ENCODE data around the gene HFE. TPM values are rescaled to one million over a fixed set of nuclear protein-coding genes. Genes with fewer than 3 reads are reported as not detected.
A peak's percentile ranks its signal among the peaks of the same experiment; 100 is the strongest.

The HFE gene
- total and polyA plus RNA-seq, 10 of the 15 experiments (the other 5 are each of a cell fraction or from before 2014, with no cell fraction given): 0.52 to 5.9 (median 1.7) TPM

DNA sequence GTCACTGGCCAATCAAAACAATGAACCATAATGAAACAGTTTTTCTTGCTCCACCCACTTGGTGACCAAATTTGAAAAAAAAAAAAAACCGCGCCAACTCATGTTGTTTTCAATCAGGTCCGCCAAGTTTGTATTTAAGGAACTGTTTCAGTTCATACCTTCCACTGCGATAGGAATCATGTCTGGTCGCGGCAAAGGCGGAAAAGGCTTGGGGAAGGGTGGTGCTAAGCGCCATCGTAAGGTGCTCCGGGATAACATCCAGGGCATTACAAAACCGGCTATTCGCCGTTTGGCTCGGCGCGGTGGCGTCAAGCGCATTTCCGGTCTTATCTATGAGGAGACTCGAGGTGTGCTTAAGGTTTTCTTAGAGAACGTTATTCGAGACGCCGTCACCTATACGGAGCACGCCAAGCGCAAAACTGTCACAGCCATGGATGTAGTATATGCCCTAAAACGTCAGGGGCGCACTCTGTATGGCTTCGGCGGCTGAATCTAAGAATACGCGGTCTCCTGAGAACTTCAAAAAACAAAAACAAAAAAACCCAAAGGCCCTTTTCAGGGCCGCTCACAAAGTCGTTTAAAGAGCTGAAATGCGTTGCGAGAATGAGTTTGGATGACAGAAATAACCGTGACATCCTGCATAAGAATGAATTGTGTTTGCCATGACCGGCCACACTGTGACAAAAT is 16.7 kb downstream of the HFE start (continued):
- TF ChIP-seq POU2F2 (IDR thresholded peaks at IDR 0.05; ENCODE audit: borderline replicate concordance, low read depth, low read length): peak; percentile 99
- 0 out of 2 replicates have a peak, but pooled peaks have one; percentile 32 for TF ChIP-seq BCL11A (IDR thresholded peaks at IDR 0.05; ENCODE audit: low read depth, low read length)
- TF ChIP-seq GATAD2B (conservative IDR thresholded peaks at IDR 0.05; ENCODE audit: low read depth): 0 out of 2 replicates have a peak, but pooled peaks have one; percentile 47
- peak; percentile 100 for TF ChIP-seq ZNF384 (IDR thresholded peaks at IDR 0.05; ENCODE audit: borderline replicate concordance, low read depth, low read length)
- TF ChIP-seq SUPT20H (IDR thresholded peaks at IDR 0.05; ENCODE audit: borderline replicate concordance, control insufficient read depth, low read depth, low read length): no peak
- TF ChIP-seq GABPA (IDR thresholded peaks at IDR 0.05; ENCODE audit: low read depth): peak; percentile 68; the same call in 1 of the 2 replicates
- peak; percentile 89 for TF ChIP-seq CHD1 (IDR thresholded peaks at IDR 0.05; ENCODE audit: low read depth, low read length)
- TF ChIP-seq PML (IDR thresholded peaks at IDR 0.05; ENCODE audit: low read length): peak; percentile 100
- no peak for TF ChIP-seq SMC3 (IDR thresholded peaks at IDR 0.05; ENCODE audit: borderline replicate concordance, low read length)
- TF ChIP-seq, protein P1, sequence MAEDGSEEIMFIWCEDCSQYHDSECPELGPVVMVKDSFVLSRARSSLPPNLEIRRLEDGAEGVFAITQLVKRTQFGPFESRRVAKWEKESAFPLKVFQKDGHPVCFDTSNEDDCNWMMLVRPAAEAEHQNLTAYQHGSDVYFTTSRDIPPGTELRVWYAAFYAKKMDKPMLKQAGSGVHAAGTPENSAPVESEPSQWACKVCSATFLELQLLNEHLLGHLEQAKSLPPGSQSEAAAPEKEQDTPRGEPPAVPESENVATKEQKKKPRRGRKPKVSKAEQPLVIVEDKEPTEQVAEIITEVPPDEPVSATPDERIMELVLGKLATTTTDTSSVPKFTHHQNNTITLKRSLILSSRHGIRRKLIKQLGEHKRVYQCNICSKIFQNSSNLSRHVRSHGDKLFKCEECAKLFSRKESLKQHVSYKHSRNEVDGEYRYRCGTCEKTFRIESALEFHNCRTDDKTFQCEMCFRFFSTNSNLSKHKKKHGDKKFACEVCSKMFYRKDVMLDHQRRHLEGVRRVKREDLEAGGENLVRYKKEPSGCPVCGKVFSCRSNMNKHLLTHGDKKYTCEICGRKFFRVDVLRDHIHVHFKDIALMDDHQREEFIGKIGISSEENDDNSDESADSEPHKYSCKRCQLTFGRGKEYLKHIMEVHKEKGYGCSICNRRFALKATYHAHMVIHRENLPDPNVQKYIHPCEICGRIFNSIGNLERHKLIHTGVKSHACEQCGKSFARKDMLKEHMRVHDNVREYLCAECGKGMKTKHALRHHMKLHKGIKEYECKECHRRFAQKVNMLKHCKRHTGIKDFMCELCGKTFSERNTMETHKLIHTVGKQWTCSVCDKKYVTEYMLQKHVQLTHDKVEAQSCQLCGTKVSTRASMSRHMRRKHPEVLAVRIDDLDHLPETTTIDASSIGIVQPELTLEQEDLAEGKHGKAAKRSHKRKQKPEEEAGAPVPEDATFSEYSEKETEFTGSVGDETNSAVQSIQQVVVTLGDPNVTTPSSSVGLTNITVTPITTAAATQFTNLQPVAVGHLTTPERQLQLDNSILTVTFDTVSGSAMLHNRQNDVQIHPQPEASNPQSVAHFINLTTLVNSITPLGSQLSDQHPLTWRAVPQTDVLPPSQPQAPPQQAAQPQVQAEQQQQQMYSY (CRISPR knock-in tag; IDR thresholded peaks at IDR 0.05): 0 out of 2 replicates have a peak, but pooled peaks have one; percentile 33
- TF ChIP-seq, protein P2, sequence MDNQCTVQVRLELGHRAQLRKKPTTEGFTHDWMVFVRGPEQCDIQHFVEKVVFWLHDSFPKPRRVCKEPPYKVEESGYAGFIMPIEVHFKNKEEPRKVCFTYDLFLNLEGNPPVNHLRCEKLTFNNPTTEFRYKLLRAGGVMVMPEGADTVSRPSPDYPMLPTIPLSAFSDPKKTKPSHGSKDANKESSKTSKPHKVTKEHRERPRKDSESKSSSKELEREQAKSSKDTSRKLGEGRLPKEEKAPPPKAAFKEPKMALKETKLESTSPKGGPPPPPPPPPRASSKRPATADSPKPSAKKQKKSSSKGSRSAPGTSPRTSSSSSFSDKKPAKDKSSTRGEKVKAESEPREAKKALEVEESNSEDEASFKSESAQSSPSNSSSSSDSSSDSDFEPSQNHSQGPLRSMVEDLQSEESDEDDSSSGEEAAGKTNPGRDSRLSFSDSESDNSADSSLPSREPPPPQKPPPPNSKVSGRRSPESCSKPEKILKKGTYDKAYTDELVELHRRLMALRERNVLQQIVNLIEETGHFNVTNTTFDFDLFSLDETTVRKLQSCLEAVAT (IDR thresholded peaks at IDR 0.05): peak; percentile 99
- TF ChIP-seq, protein P3, sequence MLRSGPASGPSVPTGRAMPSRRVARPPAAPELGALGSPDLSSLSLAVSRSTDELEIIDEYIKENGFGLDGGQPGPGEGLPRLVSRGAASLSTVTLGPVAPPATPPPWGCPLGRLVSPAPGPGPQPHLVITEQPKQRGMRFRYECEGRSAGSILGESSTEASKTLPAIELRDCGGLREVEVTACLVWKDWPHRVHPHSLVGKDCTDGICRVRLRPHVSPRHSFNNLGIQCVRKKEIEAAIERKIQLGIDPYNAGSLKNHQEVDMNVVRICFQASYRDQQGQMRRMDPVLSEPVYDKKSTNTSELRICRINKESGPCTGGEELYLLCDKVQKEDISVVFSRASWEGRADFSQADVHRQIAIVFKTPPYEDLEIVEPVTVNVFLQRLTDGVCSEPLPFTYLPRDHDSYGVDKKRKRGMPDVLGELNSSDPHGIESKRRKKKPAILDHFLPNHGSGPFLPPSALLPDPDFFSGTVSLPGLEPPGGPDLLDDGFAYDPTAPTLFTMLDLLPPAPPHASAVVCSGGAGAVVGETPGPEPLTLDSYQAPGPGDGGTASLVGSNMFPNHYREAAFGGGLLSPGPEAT (IDR thresholded peaks at IDR 0.05; ENCODE audit: low read depth): peak; percentile 70
- TF ChIP-seq SMARCA5 (IDR thresholded peaks at IDR 0.05): 0 out of 2 replicates have a peak, but pooled peaks have one; percentile 64
- TF ChIP-seq KDM1A (IDR thresholded peaks at IDR 0.05; ENCODE audit: borderline replicate concordance): no peak
- peak; percentile 64 for TF ChIP-seq SP1 (IDR thresholded peaks at IDR 0.05; ENCODE audit: low read depth, low read length)
- no peak; the same call in 1 of the 2 replicates for TF ChIP-seq RAD51 (IDR thresholded peaks at IDR 0.05)
- TF ChIP-seq SREBF1 (IDR thresholded peaks at IDR 0.05; ENCODE audit: low read length): no peak
- TF ChIP-seq CBX3 (IDR thresholded peaks at IDR 0.05; ENCODE audit: borderline replicate concordance, low read depth): no peak
- TF ChIP-seq, protein P4, sequence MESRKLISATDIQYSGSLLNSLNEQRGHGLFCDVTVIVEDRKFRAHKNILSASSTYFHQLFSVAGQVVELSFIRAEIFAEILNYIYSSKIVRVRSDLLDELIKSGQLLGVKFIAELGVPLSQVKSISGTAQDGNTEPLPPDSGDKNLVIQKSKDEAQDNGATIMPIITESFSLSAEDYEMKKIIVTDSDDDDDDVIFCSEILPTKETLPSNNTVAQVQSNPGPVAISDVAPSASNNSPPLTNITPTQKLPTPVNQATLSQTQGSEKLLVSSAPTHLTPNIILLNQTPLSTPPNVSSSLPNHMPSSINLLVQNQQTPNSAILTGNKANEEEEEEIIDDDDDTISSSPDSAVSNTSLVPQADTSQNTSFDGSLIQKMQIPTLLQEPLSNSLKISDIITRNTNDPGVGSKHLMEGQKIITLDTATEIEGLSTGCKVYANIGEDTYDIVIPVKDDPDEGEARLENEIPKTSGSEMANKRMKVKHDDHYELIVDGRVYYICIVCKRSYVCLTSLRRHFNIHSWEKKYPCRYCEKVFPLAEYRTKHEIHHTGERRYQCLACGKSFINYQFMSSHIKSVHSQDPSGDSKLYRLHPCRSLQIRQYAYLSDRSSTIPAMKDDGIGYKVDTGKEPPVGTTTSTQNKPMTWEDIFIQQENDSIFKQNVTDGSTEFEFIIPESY (IDR thresholded peaks at IDR 0.05): peak; percentile 79
- peak; percentile 59 for TF ChIP-seq ZNF622 (IDR thresholded peaks at IDR 0.05)
- TF ChIP-seq NRF1 (conservative IDR thresholded peaks at IDR 0.05; ENCODE audit: low read depth, low read length): no peak; the same call in 1 of the 2 replicates
- peak; percentile 32 to 68; a peak in 2 of 3 replicates for TF ChIP-seq EGR1 (IDR thresholded peaks at IDR 0.05; ENCODE audit: borderline replicate concordance in 1 of 2, low read depth in 2 of 2, low read length in 2 of 2)

Measured in GM12878 (cell line).